ENCODE data around the gene LRIG1. TPM values are rescaled to one million over a fixed set of nuclear protein-coding genes. Genes with fewer than 3 reads are reported as not detected.

LRIG1 gene
- total and polyA plus RNA-seq, 7 donors: 4.2 to 226 (median 150) TPM

DNA sequence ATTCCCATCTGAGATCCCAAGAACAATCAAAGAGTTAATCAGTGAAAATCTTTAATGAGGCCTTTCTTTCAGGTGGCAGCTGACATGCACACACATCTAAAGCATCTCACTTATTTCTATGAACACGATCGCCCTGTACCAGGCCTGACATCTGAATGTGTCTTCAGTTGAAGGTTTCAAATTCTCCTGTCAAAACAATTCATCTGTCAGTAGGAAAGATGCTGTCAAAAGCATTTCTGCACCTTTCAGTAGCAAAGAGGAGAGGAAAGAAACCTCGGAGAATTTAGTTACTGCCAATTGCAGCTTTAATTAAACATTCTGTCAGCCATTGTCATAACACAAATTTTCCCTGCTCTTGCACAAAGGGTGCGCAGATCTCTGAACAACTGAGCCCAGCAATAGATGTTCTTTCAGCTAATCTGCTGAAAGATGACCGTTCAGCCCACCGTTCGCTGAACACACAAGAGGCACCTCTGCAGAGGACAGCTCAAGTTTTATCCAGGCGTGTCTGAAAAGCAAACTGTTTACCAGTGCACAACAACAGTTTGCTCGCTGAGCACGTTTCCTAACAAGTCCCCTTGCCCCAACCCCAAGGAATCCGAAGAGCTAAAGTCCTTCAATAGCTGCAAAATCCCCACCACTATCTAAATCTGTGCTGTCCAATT lies 34.1 kb downstream of the LRIG1 start:
- Histone ChIP-seq H3K27me3 (no peaks in the 10 kb centered on the region), H3K36me3 (peaks cover 0 to 5% (median 0%) of the 10 kb centered on the region in 4 donors), H3K9me3 (no peaks in the 10 kb centered on the region), H3K4me3 (no peak overlapping the region), H3K27ac (peak overlapping the region in 3 of 4 donors; percentile 3 to 95 (median 90)), H3K4me1 (peaks cover 0 to 94% (median 86%) of the 10 kb centered on the region in 4 donors)
- WGBS, 2 donors: 78 to 79% methylated on average over 11 of the region's 11 CpGs
- TF ChIP-seq, protein P1, sequence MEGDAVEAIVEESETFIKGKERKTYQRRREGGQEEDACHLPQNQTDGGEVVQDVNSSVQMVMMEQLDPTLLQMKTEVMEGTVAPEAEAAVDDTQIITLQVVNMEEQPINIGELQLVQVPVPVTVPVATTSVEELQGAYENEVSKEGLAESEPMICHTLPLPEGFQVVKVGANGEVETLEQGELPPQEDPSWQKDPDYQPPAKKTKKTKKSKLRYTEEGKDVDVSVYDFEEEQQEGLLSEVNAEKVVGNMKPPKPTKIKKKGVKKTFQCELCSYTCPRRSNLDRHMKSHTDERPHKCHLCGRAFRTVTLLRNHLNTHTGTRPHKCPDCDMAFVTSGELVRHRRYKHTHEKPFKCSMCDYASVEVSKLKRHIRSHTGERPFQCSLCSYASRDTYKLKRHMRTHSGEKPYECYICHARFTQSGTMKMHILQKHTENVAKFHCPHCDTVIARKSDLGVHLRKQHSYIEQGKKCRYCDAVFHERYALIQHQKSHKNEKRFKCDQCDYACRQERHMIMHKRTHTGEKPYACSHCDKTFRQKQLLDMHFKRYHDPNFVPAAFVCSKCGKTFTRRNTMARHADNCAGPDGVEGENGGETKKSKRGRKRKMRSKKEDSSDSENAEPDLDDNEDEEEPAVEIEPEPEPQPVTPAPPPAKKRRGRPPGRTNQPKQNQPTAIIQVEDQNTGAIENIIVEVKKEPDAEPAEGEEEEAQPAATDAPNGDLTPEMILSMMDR (IDR thresholded peaks at IDR 0.05): no peak
- no peak for TF ChIP-seq POLR2AphosphoS5 (IDR thresholded peaks at IDR 0.05)
- no peak for TF ChIP-seq POLR2A (IDR thresholded peaks at IDR 0.05)
- TF ChIP-seq EP300 (IDR thresholded peaks at IDR 0.05): no peak
- intact Hi-C loops (cut with DNase I): no loop called here
- DNase-seq: no peak

DNA sequence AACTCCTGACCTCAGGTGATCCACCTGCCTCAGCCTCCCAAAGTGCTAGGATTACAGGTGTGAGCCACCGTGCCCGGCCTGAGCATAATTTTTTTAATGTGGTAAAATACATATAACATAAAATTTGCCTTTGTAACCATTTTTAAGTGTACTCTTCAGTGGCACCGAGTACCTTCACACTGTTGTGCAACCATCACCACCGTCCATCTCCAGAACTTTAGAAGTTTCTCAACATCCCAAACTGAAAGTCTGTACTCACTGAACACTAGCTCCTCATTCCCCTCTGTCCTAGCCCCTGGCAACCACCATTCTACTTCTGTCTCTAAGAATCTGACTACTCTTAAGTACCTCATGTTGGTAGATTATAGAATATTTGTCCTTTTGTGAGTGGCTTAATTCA lies 35.2 kb downstream of the LRIG1 start:
- H3K27ac ChIP-seq: peak overlapping the region; percentile 8 to 95 (median 72)
- DNase-seq: no peak
- peaks cover 0 to 86% (median 79%) of the 10 kb centered on the region in 4 donors for H3K4me1 ChIP-seq
- TF ChIP-seq POLR2A (IDR thresholded peaks at IDR 0.05) (no peak), POLR2AphosphoS5 (IDR thresholded peaks at IDR 0.05) (no peak), EP300 (IDR thresholded peaks at IDR 0.05) (no peak)
- no peaks in the 10 kb centered on the region for H3K9me3 ChIP-seq
- H3K36me3 ChIP-seq: peaks cover 0 to 16% (median 2%) of the 10 kb centered on the region in 4 donors
- H3K27me3 ChIP-seq: no peaks in the 10 kb centered on the region
- no peak overlapping the region for H3K4me3 ChIP-seq
- intact Hi-C loops (cut with DNase I): no loop called here
- 91 to 96% methylated on average over 4 of the region's 4 CpGs for WGBS, 2 donors

DNA sequence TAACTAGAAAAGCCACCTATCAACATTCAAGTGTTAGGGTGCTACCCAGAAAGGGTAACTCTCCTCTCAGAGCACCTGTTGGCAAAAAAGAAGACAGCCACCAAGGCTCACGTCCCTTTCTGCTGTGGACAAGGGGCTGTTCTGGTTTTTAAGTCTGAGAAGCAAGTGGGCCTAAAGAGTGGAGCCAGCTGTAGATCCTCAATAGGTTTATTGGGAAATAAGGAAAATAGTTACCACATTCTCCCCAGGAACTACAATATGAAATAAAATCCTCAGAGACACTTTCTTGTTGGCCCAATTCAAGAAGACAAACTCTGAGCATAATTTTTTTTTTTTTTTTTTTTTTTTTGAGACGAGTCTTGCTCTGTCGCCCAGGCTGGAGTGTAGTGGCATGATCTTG lies 35.8 kb downstream of the LRIG1 start:
- Histone ChIP-seq H3K4me3 (no peak overlapping the region), H3K9me3 (no peaks in the 10 kb centered on the region), H3K27me3 (no peaks in the 10 kb centered on the region), H3K4me1 (peaks cover 0 to 86% (median 80%) of the 10 kb centered on the region in 4 donors), H3K27ac (peak overlapping the region in 3 of 4 donors; percentile 55 to 95 (median 90)), H3K36me3 (peaks cover 0 to 22% (median 5%) of the 10 kb centered on the region in 4 donors)
- TF ChIP-seq POLR2AphosphoS5 (IDR thresholded peaks at IDR 0.05) (no peak), POLR2A (IDR thresholded peaks at IDR 0.05) (no peak), EP300 (IDR thresholded peaks at IDR 0.05) (no peak)
- TF ChIP-seq, protein P1 (IDR thresholded peaks at IDR 0.05): no peak
- WGBS, 2 donors: 90 to 95% methylated on average over 3 of the region's 3 CpGs
- DNase-seq: no peak
- intact Hi-C loops (cut with DNase I): no loop called here

DNA sequence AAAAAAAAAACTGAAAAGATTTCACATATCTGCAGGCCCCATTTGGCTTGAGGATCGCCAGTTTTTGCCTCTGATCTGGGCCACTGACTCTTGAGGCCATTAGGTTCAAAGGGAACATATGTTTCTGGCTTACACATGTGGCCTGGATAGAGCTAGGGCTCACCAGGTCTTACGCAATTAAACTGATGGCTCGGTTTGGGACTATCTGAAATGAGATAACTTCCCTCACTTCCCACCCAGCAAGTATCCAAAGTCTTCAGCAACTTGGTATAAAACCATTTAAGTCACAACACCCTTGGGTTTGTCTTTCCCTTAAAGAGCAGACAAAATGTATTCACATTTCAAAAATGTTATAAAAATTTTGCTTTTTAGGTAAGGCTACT lies 36.3 kb downstream of the LRIG1 start:
- Histone ChIP-seq H3K9me3 (no peaks in the 10 kb centered on the region), H3K27ac (peak overlapping the region in 3 of 4 donors; percentile 55 to 95 (median 90)), H3K4me1 (peaks cover 0 to 88% (median 81%) of the 10 kb centered on the region in 4 donors), H3K36me3 (peaks cover 0 to 24% (median 6%) of the 10 kb centered on the region in 4 donors), H3K4me3 (no peak overlapping the region), H3K27me3 (no peaks in the 10 kb centered on the region)
- 68 to 78% methylated on average over 3 of the region's 3 CpGs for WGBS, 2 donors
- DNase-seq: no peak
- intact Hi-C loops (cut with DNase I): no loop called here
- TF ChIP-seq POLR2A (IDR thresholded peaks at IDR 0.05) (no peak), EP300 (IDR thresholded peaks at IDR 0.05) (no peak), POLR2AphosphoS5 (IDR thresholded peaks at IDR 0.05) (no peak)
- TF ChIP-seq, protein P1 (IDR thresholded peaks at IDR 0.05): no peak

DNA sequence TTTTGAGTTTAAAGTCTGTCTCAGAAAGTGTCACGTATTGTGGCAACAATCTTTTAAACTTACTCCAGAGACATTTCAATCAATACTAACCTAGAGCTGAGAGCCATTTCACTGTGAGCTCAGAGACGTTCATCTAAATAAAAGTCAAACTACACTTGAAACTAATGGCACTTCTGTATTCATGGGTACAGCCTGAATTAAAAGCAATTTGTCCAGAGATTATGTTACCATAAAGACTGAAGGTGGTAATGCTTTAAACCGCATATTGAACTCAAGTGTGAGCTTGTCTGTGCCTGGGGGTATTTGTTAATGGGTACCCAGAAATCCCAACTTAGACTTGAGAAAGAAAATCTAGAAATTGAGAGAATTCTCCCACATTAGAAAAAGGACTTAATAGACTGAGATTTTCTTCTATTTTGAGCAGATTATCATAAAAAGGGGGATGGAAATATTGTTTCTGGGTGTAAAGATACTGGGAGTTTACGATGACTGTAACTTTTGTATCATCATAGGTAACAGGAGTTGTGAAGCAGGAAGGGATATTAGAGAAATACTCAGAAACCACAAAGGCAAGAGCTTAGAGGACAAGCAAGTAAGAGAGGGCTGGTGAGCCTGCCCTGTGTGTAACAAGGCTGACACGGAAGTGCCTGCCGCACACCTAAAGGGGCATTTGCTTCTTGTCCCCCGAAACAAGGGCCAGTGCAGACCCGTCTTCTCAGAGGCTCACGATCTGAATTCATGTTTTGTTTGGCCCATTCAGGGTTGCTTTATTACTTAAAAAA lies 36.9 kb downstream of the LRIG1 start:
- H3K27me3 ChIP-seq: no peaks in the 10 kb centered on the region
- H3K4me1 ChIP-seq: peaks cover 0 to 88% (median 81%) of the 10 kb centered on the region in 4 donors
- DNase-seq: no peak
- peaks cover 0 to 29% (median 6%) of the 10 kb centered on the region in 4 donors for H3K36me3 ChIP-seq
- 72 to 86% methylated on average over 9 of the region's 9 CpGs for WGBS, 2 donors
- TF ChIP-seq, protein P1 (IDR thresholded peaks at IDR 0.05): no peak
- H3K27ac ChIP-seq: peak overlapping the region in 3 of 4 donors; percentile 55 to 95 (median 90)
- H3K4me3 ChIP-seq: no peak overlapping the region
- H3K9me3 ChIP-seq: no peaks in the 10 kb centered on the region
- intact Hi-C loops (cut with DNase I): no loop called here

Measured in sigmoid colon (tissue), 7 donors.